ENCODE results near the gene SETD4.

DNA sequence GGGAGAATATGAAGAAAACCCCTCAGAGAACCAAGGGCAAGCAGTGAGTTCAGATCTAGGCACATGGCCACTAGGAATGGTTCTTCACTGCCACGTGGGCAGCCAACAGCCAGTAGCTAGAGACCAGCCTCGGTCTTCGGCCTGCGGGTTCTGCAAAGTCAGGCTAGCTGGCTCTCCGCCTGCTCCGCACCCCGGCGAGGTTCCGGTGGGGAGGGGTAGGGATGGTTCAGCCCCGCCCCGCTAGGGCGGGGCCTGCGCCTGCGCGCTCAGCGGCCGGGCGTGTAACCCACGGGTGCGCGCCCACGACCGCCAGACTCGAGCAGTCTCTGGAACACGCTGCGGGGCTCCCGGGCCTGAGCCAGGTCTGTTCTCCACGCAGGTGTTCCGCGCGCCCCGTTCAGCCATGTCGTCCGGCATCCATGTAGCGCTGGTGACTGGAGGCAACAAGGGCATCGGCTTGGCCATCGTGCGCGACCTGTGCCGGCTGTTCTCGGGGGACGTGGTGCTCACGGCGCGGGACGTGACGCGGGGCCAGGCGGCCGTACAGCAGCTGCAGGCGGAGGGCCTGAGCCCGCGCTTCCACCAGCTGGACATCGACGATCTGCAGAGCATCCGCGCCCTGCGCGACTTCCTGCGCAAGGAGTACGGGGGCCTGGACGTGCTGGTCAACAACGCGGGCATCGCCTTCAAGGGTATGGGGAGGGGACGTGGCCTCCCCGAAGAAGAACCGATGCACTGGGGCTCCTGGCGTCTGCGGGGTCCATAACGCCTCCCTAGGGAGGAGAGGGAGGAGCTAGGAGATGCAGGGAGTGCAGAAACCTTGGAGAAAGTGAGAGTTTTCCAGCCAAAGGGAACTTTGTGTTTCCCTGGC lies 9.6 kb upstream of the SETD4 start, which contains the start of gene CBR1:
- no peak for TF ChIP-seq CTCF (IDR thresholded peaks at IDR 0.05 in 2 of 3, conservative IDR thresholded peaks at IDR 0.05 in 1 of 3; ENCODE audit: borderline replicate concordance in 1 of 3, insufficient read depth in 1 of 3, low read depth in 2 of 3, low read length in 2 of 3)
- no peak for TF ChIP-seq POLR2A (IDR thresholded peaks at IDR 0.05; ENCODE audit: borderline replicate concordance, extremely low read depth, insufficient read depth, insufficient read length)
- TF ChIP-seq EZH2 (IDR thresholded peaks at IDR 0.05), result no peak
- no peak for TF ChIP-seq TCF7L2 (IDR thresholded peaks at IDR 0.05; ENCODE audit: borderline replicate concordance, extremely low read depth, insufficient read depth, insufficient read length)
- no peak for TF ChIP-seq SRF (IDR thresholded peaks at IDR 0.05; ENCODE audit: low read depth)
- TF ChIP-seq, protein P1, sequence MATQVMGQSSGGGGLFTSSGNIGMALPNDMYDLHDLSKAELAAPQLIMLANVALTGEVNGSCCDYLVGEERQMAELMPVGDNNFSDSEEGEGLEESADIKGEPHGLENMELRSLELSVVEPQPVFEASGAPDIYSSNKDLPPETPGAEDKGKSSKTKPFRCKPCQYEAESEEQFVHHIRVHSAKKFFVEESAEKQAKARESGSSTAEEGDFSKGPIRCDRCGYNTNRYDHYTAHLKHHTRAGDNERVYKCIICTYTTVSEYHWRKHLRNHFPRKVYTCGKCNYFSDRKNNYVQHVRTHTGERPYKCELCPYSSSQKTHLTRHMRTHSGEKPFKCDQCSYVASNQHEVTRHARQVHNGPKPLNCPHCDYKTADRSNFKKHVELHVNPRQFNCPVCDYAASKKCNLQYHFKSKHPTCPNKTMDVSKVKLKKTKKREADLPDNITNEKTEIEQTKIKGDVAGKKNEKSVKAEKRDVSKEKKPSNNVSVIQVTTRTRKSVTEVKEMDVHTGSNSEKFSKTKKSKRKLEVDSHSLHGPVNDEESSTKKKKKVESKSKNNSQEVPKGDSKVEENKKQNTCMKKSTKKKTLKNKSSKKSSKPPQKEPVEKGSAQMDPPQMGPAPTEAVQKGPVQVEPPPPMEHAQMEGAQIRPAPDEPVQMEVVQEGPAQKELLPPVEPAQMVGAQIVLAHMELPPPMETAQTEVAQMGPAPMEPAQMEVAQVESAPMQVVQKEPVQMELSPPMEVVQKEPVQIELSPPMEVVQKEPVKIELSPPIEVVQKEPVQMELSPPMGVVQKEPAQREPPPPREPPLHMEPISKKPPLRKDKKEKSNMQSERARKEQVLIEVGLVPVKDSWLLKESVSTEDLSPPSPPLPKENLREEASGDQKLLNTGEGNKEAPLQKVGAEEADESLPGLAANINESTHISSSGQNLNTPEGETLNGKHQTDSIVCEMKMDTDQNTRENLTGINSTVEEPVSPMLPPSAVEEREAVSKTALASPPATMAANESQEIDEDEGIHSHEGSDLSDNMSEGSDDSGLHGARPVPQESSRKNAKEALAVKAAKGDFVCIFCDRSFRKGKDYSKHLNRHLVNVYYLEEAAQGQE (IDR thresholded peaks at IDR 0.05; ENCODE audit: low read depth), result no peak
- TF ChIP-seq JUND (IDR thresholded peaks at IDR 0.05), result no peak
- no peak for TF ChIP-seq EGR1 (IDR thresholded peaks at IDR 0.05; ENCODE audit: low read depth)
- no peak for TF ChIP-seq ELF1 (IDR thresholded peaks at IDR 0.05; ENCODE audit: borderline replicate concordance, low read depth)
- no peak for TF ChIP-seq EZH2phosphoT487 (IDR thresholded peaks at IDR 0.05; ENCODE audit: borderline replicate concordance)
